Thoracic aorta (tissue), 2 donors: ENCODE data around the gene CFAP46. TPM values are rescaled to one million over a fixed set of nuclear protein-coding genes. Genes with fewer than 3 reads are reported as not detected.

ENCODE experiments used
- ATAC-seq: fragments of 150-250 bp; one replicate; pipeline ENCODE4 v1.8.0; 2017; ENCODE audit warnings: low read depth; ENCODE audit not compliant: insufficient number of reproducible peaks, low FRiP score
- DNase-seq: peaks from one replicate; pipeline ENCODE4 v3.0.0-alpha.2; 2020; ENCODE audit warnings: low spot score
- H3K27ac ChIP-seq, 2 donors: fragments of 200-600 bp; sonication (generic); 1 replicate in 1 of 2; 2 replicates in 1 of 2; pipeline ENCODE4 v1.5.1; 2016; ENCODE audit warnings: mild to moderate bottlenecking in 2 of 2, moderate library complexity in 2 of 2
- H3K27me3 ChIP-seq: fragments of 200-600 bp; sonication (generic); replicated peaks from 2 replicates; pipeline ENCODE4 v1.6.0; 2016; ENCODE audit warnings: mild to moderate bottlenecking; ENCODE audit not compliant: insufficient read depth
- H3K36me3 ChIP-seq: fragments of 200-600 bp; sonication (generic); one replicate; pipeline ENCODE4 v1.5.1; 2016
- H3K4me1 ChIP-seq, 2 donors: fragments of 200-600 bp; sonication (generic); 1 replicate in 1 of 2; 2 replicates in 1 of 2; pipeline versions ENCODE4 v1.5.1 to v1.6.0; 2016; ENCODE audit warnings: low read depth in 2 of 2, mild to moderate bottlenecking in 1 of 2; ENCODE audit not compliant: control insufficient read depth in 1 of 2
- H3K4me3 ChIP-seq: fragments of 200-600 bp; sonication (generic); 2 replicates; pipeline ENCODE4 v1.5.1; 2016; ENCODE audit warnings: mild to moderate bottlenecking
- H3K9me3 ChIP-seq: fragments of 200-600 bp; sonication (generic); 2 replicates; pipeline ENCODE4 v1.5.1; 2016
- CTCF ChIP-seq: fragments of 200-600 bp; sonication (generic); IDR thresholded peaks from one replicate; pipeline ENCODE4 v1.5.1; 2019; ENCODE audit warnings: antibody characterized with exemption
- total RNA-seq, 2 donors: library from RNA; depleted of rRNA; stranded (reverse); fragments of >200 nt; gene quantifications; one replicate each; pipeline versions ENCODE4 v1.1.0 to v1.2.3, GENCODE V29; 2016

Gene CFAP46
- total RNA-seq, 2 donors from 2014 or later, result not detected

GRCh38 chr10:132974249-132974796, 32.0 kb upstream of the CFAP46 start:
- ATAC-seq (no peak), DNase-seq (no peak)
- Histone ChIP-seq H3K27ac (no peak overlapping the region), H3K9me3 (no peaks in the 10 kb centered on the region), H3K4me3 (no peak overlapping the region), H3K27me3 (no peaks in the 10 kb centered on the region), H3K36me3 (no peaks in the 10 kb centered on the region), H3K4me1 (no peaks in the 10 kb centered on the region)
- TF ChIP-seq CTCF, result no peak

- H3K4me3 ChIP-seq, result no peak overlapping the region
- DNase-seq (no peak), ATAC-seq (no peak)
- H3K9me3 ChIP-seq, result no peaks in the 10 kb centered on the region
- TF ChIP-seq CTCF, result no peak
- H3K27ac ChIP-seq, result no peak overlapping the region
- no peaks in the 10 kb centered on the region for H3K27me3 ChIP-seq
- no peaks in the 10 kb centered on the region for H3K4me1 ChIP-seq
- H3K36me3 ChIP-seq, result no peaks in the 10 kb centered on the region
Observed at GRCh38 chr10:132973903-132974241, 31.5 kb upstream of the CFAP46 start.

DNA sequence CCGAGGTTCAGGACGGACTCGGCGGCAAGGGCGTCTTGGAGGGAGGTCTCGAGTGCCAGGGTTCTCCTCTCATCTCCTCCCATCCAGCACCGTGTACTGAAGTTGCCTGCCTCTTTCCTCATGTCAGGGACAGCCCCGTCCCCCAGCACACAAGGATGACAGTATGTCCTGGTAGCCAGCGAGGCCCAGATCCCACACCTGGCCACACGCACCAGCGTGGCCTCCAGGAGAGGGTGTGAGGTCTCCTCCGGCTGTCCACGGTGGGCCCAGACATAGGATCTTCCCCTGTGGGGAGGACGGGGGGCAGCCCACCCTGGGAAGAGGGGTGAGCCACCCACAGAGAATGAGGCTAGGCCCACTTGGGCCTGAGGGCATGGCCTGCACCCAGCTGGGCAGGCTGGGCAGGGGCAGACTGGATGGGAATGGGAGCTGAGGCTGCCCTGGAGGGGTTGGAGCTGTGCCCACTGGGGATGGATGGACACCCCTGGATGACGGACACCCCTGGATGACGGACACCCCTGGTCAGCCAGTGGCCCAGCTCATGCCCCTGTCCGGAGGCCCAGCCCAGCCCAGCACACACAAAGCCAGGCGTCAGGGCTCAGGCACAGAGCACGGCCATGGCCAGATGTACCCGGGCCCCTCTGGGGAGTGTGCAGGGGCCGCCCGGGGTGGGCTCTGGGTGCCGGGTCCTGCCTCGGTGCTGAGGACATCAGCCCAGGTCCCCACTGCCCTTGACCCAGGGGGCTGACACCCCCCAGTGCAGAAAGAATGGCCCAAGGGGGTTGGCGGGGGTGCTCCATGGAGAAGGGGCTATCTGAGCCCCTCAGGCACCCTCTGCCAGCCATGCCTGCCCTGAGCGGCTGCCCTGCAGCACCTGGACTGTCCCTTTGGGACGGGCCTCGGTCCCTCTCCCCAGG, 30.9 kb upstream of the CFAP46 start:
- ATAC-seq, result no peak
- H3K27me3 ChIP-seq, result no peaks in the 10 kb centered on the region
- no peak for DNase-seq

GRCh38 chr10:132972149-132972985, 30.0 kb upstream of the CFAP46 start:
- Histone ChIP-seq H3K27ac (no peak overlapping the region), H3K36me3 (no peaks in the 10 kb centered on the region), H3K27me3 (no peaks in the 10 kb centered on the region), H3K4me1 (no peaks in the 10 kb centered on the region), H3K4me3 (no peak overlapping the region), H3K9me3 (no peaks in the 10 kb centered on the region)
- no peak for ATAC-seq
- no peak for TF ChIP-seq CTCF
- no peak for DNase-seq

More for the DNA sequence above, 30.9 kb upstream of the CFAP46 start:
- no peaks in the 10 kb centered on the region for H3K4me1 ChIP-seq
- TF ChIP-seq CTCF, result no peak
- no peak overlapping the region for H3K27ac ChIP-seq
- no peak overlapping the region for H3K4me3 ChIP-seq
- H3K36me3 ChIP-seq, result no peaks in the 10 kb centered on the region
- no peaks in the 10 kb centered on the region for H3K9me3 ChIP-seq
